ENCODE results near the gene SLC25A47. TPM values are rescaled to one million over a fixed set of nuclear protein-coding genes. Genes with fewer than 3 reads are reported as not detected.
"Not testable (repeated sequence)": the region's sequence is repeated elsewhere in the genome, so short reads cannot be mapped to it uniquely, and the experiment has no call there.

SLC25A47 gene
- total RNA-seq, 2 donors from 2014 or later = not detected

GRCh38 chr14:100306998-100307765 is 16.0 kb upstream of the SLC25A47 start:
- DNase-seq (ENCODE audit: low spot score) (no peak), ATAC-seq (ENCODE audit: insufficient number of reproducible peaks, low FRiP score, low read depth) (no peak)
- Histone ChIP-seq H3K27me3 (replicated peaks; ENCODE audit: insufficient read depth) (no peaks in the 10 kb centered on the region), H3K4me1 (ENCODE audit: control insufficient read depth in 1 of 2, low read depth in 2 of 2) (peaks cover 0 to 23% of the 10 kb centered on the region in 2 donors), H3K27ac (peak overlapping the region; percentile 70 to 74), H3K9me3 (no peaks in the 10 kb centered on the region), H3K4me3 (peak overlapping the region; percentile 93), H3K36me3 (no peaks in the 10 kb centered on the region)
- TF ChIP-seq, protein P1, sequence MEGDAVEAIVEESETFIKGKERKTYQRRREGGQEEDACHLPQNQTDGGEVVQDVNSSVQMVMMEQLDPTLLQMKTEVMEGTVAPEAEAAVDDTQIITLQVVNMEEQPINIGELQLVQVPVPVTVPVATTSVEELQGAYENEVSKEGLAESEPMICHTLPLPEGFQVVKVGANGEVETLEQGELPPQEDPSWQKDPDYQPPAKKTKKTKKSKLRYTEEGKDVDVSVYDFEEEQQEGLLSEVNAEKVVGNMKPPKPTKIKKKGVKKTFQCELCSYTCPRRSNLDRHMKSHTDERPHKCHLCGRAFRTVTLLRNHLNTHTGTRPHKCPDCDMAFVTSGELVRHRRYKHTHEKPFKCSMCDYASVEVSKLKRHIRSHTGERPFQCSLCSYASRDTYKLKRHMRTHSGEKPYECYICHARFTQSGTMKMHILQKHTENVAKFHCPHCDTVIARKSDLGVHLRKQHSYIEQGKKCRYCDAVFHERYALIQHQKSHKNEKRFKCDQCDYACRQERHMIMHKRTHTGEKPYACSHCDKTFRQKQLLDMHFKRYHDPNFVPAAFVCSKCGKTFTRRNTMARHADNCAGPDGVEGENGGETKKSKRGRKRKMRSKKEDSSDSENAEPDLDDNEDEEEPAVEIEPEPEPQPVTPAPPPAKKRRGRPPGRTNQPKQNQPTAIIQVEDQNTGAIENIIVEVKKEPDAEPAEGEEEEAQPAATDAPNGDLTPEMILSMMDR (IDR thresholded peaks at IDR 0.05) = no peak

GRCh38 chr14:100307766-100308426 is 15.2 kb upstream of the SLC25A47 start:
- no peak for DNase-seq (ENCODE audit: low spot score)
- H3K27me3 ChIP-seq (replicated peaks; ENCODE audit: insufficient read depth) = no peaks in the 10 kb centered on the region
- H3K36me3 ChIP-seq = no peaks in the 10 kb centered on the region
- no peak for ATAC-seq (ENCODE audit: insufficient number of reproducible peaks, low FRiP score, low read depth)
- no peak overlapping the region for H3K27ac ChIP-seq
- H3K4me1 ChIP-seq (ENCODE audit: control insufficient read depth in 1 of 2, low read depth in 2 of 2) = peaks cover 0 to 23% of the 10 kb centered on the region in 2 donors
- no peaks in the 10 kb centered on the region for H3K9me3 ChIP-seq
- TF ChIP-seq, protein P1 (IDR thresholded peaks at IDR 0.05) = no peak
- H3K4me3 ChIP-seq = peak overlapping the region; percentile 93

- H3K27me3 ChIP-seq (replicated peaks; ENCODE audit: insufficient read depth); H3K9me3 ChIP-seq; H3K4me3 ChIP-seq; DNase-seq (ENCODE audit: low spot score); ATAC-seq (ENCODE audit: insufficient number of reproducible peaks, low FRiP score, low read depth); H3K27ac ChIP-seq; H3K36me3 ChIP-seq: not testable (repeated sequence)
- H3K4me1 ChIP-seq (ENCODE audit: control insufficient read depth in 1 of 2, low read depth in 2 of 2) = peaks cover 0 to 23% of the 10 kb centered on the region in 2 donors
Measured at GRCh38 chr14:100308427-100308792, 14.7 kb upstream of the SLC25A47 start.

- Histone ChIP-seq H3K4me1 (ENCODE audit: control insufficient read depth in 1 of 2, low read depth in 2 of 2) (peaks cover 0 to 18% of the 10 kb centered on the region in 2 donors), H3K9me3 (no peaks in the 10 kb centered on the region), H3K27ac (no peak overlapping the region), H3K4me3 (no peak overlapping the region), H3K27me3 (replicated peaks; ENCODE audit: insufficient read depth) (no peaks in the 10 kb centered on the region), H3K36me3 (no peaks in the 10 kb centered on the region)
- TF ChIP-seq, protein P1 (IDR thresholded peaks at IDR 0.05) = no peak
- no peak for ATAC-seq (ENCODE audit: insufficient number of reproducible peaks, low FRiP score, low read depth)
- DNase-seq (ENCODE audit: low spot score) = no peak
Measured at GRCh38 chr14:100309028-100309737, 14.0 kb upstream of the SLC25A47 start.

GRCh38 chr14:100312110-100312876 is 10.8 kb upstream of the SLC25A47 start:
- H3K27me3 ChIP-seq (replicated peaks; ENCODE audit: insufficient read depth); ATAC-seq (ENCODE audit: insufficient number of reproducible peaks, low FRiP score, low read depth); H3K36me3 ChIP-seq; H3K27ac ChIP-seq; H3K4me3 ChIP-seq; H3K4me1 ChIP-seq (ENCODE audit: control insufficient read depth in 1 of 2, low read depth in 2 of 2); H3K9me3 ChIP-seq; DNase-seq (ENCODE audit: low spot score): not testable (repeated sequence)

All from thoracic aorta (tissue), 2 donors.